ENCODE results near the gene ZSWIM3. TPM values are rescaled to one million over a fixed set of nuclear protein-coding genes. Genes with fewer than 3 reads are reported as not detected.

ZSWIM3 gene
- total and polyA plus RNA-seq, 3 donors from 2014 or later: 8.0 to 12.8 (median 9.3) TPM

DNA sequence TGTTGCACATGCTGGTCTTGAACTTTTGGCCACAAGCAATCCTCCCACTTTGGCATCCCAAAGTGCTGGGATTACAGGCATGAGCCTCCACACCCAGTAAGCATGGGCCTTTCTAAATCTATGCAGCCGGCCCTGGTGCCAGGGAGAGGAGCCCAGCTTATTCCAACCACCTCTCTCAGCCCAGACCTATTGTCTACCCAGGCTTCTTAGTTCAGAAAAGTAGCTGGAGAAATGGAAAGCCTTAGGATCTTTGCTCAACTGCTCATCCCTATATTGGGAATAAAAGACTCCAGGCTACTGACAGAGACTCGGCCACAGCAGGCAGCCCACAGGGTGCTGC is 69.3 kb downstream of the ZSWIM3 start:
- Histone ChIP-seq H3K27ac (peak overlapping the region in 1 of 2 donors; percentile 6), H3K36me3 (ENCODE audit: low read depth, missing control alignments) (no peaks in the 10 kb centered on the region), H3K4me3 (no peak overlapping the region), H3K27me3 (no peaks in the 10 kb centered on the region), H3K4me1 (peaks cover 28% of the 10 kb centered on the region), H3K9me3 (no peaks in the 10 kb centered on the region)
- TF ChIP-seq POLR2A (IDR thresholded peaks at IDR 0.05): no peak
- TF ChIP-seq, protein P1, sequence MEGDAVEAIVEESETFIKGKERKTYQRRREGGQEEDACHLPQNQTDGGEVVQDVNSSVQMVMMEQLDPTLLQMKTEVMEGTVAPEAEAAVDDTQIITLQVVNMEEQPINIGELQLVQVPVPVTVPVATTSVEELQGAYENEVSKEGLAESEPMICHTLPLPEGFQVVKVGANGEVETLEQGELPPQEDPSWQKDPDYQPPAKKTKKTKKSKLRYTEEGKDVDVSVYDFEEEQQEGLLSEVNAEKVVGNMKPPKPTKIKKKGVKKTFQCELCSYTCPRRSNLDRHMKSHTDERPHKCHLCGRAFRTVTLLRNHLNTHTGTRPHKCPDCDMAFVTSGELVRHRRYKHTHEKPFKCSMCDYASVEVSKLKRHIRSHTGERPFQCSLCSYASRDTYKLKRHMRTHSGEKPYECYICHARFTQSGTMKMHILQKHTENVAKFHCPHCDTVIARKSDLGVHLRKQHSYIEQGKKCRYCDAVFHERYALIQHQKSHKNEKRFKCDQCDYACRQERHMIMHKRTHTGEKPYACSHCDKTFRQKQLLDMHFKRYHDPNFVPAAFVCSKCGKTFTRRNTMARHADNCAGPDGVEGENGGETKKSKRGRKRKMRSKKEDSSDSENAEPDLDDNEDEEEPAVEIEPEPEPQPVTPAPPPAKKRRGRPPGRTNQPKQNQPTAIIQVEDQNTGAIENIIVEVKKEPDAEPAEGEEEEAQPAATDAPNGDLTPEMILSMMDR (IDR thresholded peaks at IDR 0.05): no peak
- no peak for DNase-seq
- WGBS, 2 donors: 75 to 79% methylated on average over 2 of the region's 2 CpGs
- intact Hi-C loops (cut with DNase I; ENCODE audit: low total_unique reads): no loop called here

DNA sequence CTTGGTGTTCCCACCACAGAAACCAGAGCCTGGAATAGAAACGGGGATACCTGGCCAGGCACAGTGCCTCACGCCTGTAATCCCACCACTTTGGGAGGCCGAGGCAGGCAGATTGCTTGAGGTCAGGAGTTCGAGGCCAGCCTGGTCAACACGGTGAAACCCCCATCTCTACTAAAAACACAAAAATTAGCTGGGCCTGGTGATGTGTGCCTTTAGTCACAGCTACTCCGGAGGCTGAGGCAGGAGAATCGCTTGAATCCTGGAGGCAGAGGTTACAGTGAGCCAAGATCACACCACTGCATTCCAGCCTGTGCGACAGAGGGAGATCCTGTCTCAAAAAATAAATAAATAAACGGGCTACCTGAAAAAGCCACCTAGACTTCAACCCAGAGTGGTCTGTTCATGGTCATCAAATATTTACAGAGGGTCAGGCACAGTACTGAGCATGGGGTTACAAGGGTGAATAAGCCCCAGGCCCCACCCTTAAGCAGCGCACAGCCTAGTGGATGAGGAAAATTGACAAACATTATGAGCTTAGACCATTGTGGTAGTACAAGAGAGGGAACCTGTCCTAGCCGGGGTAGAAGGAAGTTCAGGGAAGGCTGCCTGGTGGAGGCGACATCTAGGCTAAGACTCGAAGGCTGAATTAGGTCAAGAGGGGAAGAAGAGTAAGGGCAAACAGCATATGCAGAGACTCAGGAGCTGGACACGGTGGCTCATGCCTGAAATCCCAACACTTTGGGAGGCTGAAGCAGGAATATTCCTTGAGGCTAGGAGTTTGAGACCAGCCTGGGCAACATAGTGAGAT is 69.9 kb downstream of the ZSWIM3 start:
- no peak for DNase-seq
- no peaks in the 10 kb centered on the region for H3K36me3 ChIP-seq (ENCODE audit: low read depth, missing control alignments)
- H3K27ac ChIP-seq: peak overlapping the region in 1 of 2 donors; percentile 13
- no peak overlapping the region for H3K4me3 ChIP-seq
- TF ChIP-seq, protein P1 (IDR thresholded peaks at IDR 0.05): no peak
- no peak for TF ChIP-seq POLR2A (IDR thresholded peaks at IDR 0.05)
- WGBS, 2 donors: 75 to 79% methylated on average over 14 of the region's 14 CpGs
- intact Hi-C loops (cut with DNase I; ENCODE audit: low total_unique reads): no loop called here
- H3K9me3 ChIP-seq: no peaks in the 10 kb centered on the region
- H3K27me3 ChIP-seq: no peaks in the 10 kb centered on the region
- peaks cover 26% of the 10 kb centered on the region for H3K4me1 ChIP-seq

Other genes with a start within 250 kb of the ZSWIM3 start
- not detected for gene WFDC10A, start 227.9 kb upstream of the ZSWIM3 start, total RNA-seq
- gene WFDC10A, start 227.9 kb upstream of the ZSWIM3 start, polyA plus RNA-seq (ENCODE audit: insufficient read depth, low read depth, low replicate concordance): not detected
- not detected for gene WFDC9, start 226.3 kb upstream of the ZSWIM3 start, total RNA-seq
- gene WFDC9, start 226.3 kb upstream of the ZSWIM3 start, polyA plus RNA-seq (ENCODE audit: insufficient read depth, low read depth, low replicate concordance): not detected
- gene WFDC11, start 187.4 kb upstream of the ZSWIM3 start, total RNA-seq: not detected
- gene WFDC11, start 187.4 kb upstream of the ZSWIM3 start, polyA plus RNA-seq (ENCODE audit: insufficient read depth, low read depth, low replicate concordance): 1.7 TPM
- gene WFDC13, start 155.6 kb upstream of the ZSWIM3 start, total RNA-seq: not detected
- gene WFDC13, start 155.6 kb upstream of the ZSWIM3 start, polyA plus RNA-seq (ENCODE audit: insufficient read depth, low read depth, low replicate concordance): not detected
- 1 to 10 TPM; 1.0 to 1.2 TPM for gene WFDC10B, start 152.6 kb upstream of the ZSWIM3 start, total RNA-seq
- gene WFDC10B, start 152.6 kb upstream of the ZSWIM3 start, polyA plus RNA-seq (ENCODE audit: insufficient read depth, low read depth, low replicate concordance): 4.3 TPM
- not detected for gene SPINT4, start 135.3 kb upstream of the ZSWIM3 start, total RNA-seq
- gene SPINT4, start 135.3 kb upstream of the ZSWIM3 start, polyA plus RNA-seq (ENCODE audit: insufficient read depth, low read depth, low replicate concordance): not detected
- 10 to 100 TPM; 37.5 to 56.2 TPM for gene WFDC3, start 65.7 kb upstream of the ZSWIM3 start, total RNA-seq
- gene WFDC3, start 65.7 kb upstream of the ZSWIM3 start, polyA plus RNA-seq (ENCODE audit: insufficient read depth, low read depth, low replicate concordance): 99.2 TPM
- gene DNTTIP1, start 65.7 kb upstream of the ZSWIM3 start, total RNA-seq: 10 to 100 TPM; 38.6 to 49.9 TPM
- 67.2 TPM for gene DNTTIP1, start 65.7 kb upstream of the ZSWIM3 start, polyA plus RNA-seq (ENCODE audit: insufficient read depth, low read depth, low replicate concordance)
- 10 to 100 TPM; 21.4 to 22.0 TPM for gene UBE2C, start 45.0 kb upstream of the ZSWIM3 start, total RNA-seq
- 36.7 TPM for gene UBE2C, start 45.0 kb upstream of the ZSWIM3 start, polyA plus RNA-seq (ENCODE audit: insufficient read depth, low read depth, low replicate concordance)
- gene TNNC2, start 30.3 kb upstream of the ZSWIM3 start, total RNA-seq: 1 to 10 TPM; 4.6 to 6.5 TPM
- gene TNNC2, start 30.3 kb upstream of the ZSWIM3 start, polyA plus RNA-seq (ENCODE audit: insufficient read depth, low read depth, low replicate concordance): 12.1 TPM
- gene SNX21, start 23.8 kb upstream of the ZSWIM3 start, total RNA-seq: 10 to 100 TPM; 77.9 to 82.4 TPM
- gene SNX21, start 23.8 kb upstream of the ZSWIM3 start, polyA plus RNA-seq (ENCODE audit: insufficient read depth, low read depth, low replicate concordance): 23.9 TPM
- 10 to 100 TPM; 71.2 to 79.6 TPM for gene ACOT8, start 222 bp upstream of the ZSWIM3 start, total RNA-seq
- gene ACOT8, start 222 bp upstream of the ZSWIM3 start, polyA plus RNA-seq (ENCODE audit: insufficient read depth, low read depth, low replicate concordance): 44.4 TPM
- gene ZSWIM1, start 23.6 kb downstream of the ZSWIM3 start, total RNA-seq: 10 to 100 TPM; 24.0 to 24.5 TPM
- 11.4 TPM for gene ZSWIM1, start 23.6 kb downstream of the ZSWIM3 start, polyA plus RNA-seq (ENCODE audit: insufficient read depth, low read depth, low replicate concordance)
- 10 to 100 TPM; 14.9 to 26.0 TPM for gene SPATA25, start 30.0 kb downstream of the ZSWIM3 start, total RNA-seq
- gene SPATA25, start 30.0 kb downstream of the ZSWIM3 start, polyA plus RNA-seq (ENCODE audit: insufficient read depth, low read depth, low replicate concordance): 59.4 TPM
- gene NEURL2, start 33.6 kb downstream of the ZSWIM3 start, total RNA-seq: 1 to 10 TPM; 7.0 to 9.1 TPM
- 1.9 TPM for gene NEURL2, start 33.6 kb downstream of the ZSWIM3 start, polyA plus RNA-seq (ENCODE audit: insufficient read depth, low read depth, low replicate concordance)
- gene CTSA, start 33.7 kb downstream of the ZSWIM3 start, total RNA-seq: 100 to 1,000 TPM; 112 to 223 TPM
- gene CTSA, start 33.7 kb downstream of the ZSWIM3 start, polyA plus RNA-seq (ENCODE audit: insufficient read depth, low read depth, low replicate concordance): 103 TPM
- gene PLTP, start 54.5 kb downstream of the ZSWIM3 start, total RNA-seq: 10 to 100 TPM; 53.3 to 80.0 TPM
- gene PLTP, start 54.5 kb downstream of the ZSWIM3 start, polyA plus RNA-seq (ENCODE audit: insufficient read depth, low read depth, low replicate concordance): 105 TPM
- gene PCIF1, start 77.1 kb downstream of the ZSWIM3 start, total RNA-seq: 10 to 100 TPM; 39.4 to 48.7 TPM
- 39.3 TPM for gene PCIF1, start 77.1 kb downstream of the ZSWIM3 start, polyA plus RNA-seq (ENCODE audit: insufficient read depth, low read depth, low replicate concordance)
- 10 to 100 TPM; 50.5 to 53.5 TPM for gene ZNF335, start 114.6 kb downstream of the ZSWIM3 start, total RNA-seq
- 25.3 TPM for gene ZNF335, start 114.6 kb downstream of the ZSWIM3 start, polyA plus RNA-seq (ENCODE audit: insufficient read depth, low read depth, low replicate concordance)
- under 1 TPM; 0.39 to 0.56 TPM for gene MMP9, start 151.3 kb downstream of the ZSWIM3 start, total RNA-seq
- 10.0 TPM for gene MMP9, start 151.3 kb downstream of the ZSWIM3 start, polyA plus RNA-seq (ENCODE audit: insufficient read depth, low read depth, low replicate concordance)
- gene SLC12A5, start 171.6 kb downstream of the ZSWIM3 start, total RNA-seq: 1 to 10 TPM; 5.5 to 9.2 TPM
- gene SLC12A5, start 171.6 kb downstream of the ZSWIM3 start, polyA plus RNA-seq (ENCODE audit: insufficient read depth, low read depth, low replicate concordance): 15.5 TPM
- gene NCOA5, start 232.3 kb downstream of the ZSWIM3 start, total RNA-seq: 10 to 100 TPM; 55.6 to 66.2 TPM
- gene NCOA5, start 232.3 kb downstream of the ZSWIM3 start, polyA plus RNA-seq (ENCODE audit: insufficient read depth, low read depth, low replicate concordance): 64.0 TPM

Measured in testis (tissue), 3 donors.